Neural cell (in vitro differentiated cells): ENCODE data around the gene PLIN4. TPM values are rescaled to one million over a fixed set of nuclear protein-coding genes. Genes with fewer than 3 reads are reported as not detected.
A peak's percentile ranks its signal among the peaks of the same experiment; 100 is the strongest.

Experiments
- H2AFZ ChIP-seq: fragments of 200-600, 300-800 bp; sonication (generic), shearing (Covaris generic); 2 replicates; pipeline ENCODE4 v1.6.0; 2014; ENCODE audit warnings: low read depth, mild to moderate bottlenecking, antibody characterized with exemption, low read length, moderate library complexity
- H3F3A ChIP-seq: fragments of 200-600 bp; shearing (Covaris generic); 2 replicates; pipeline ENCODE4 v1.6.1; 2016; ENCODE audit warnings: mild to moderate bottlenecking, moderate library complexity, mixed read lengths, antibody characterized with exemption, low read length; ENCODE audit not compliant: insufficient read depth, poor library complexity, severe bottlenecking
- H3K27ac ChIP-seq: fragments of 200-600, 300-800 bp; sonication (generic), shearing (Covaris generic); 2 replicates; pipeline ENCODE4 v1.5.1; 2014; ENCODE audit warnings: mild to moderate bottlenecking, low read length, moderate library complexity
- H3K27me3 ChIP-seq: fragments of 300-800, 200-600 bp; sonication (generic), shearing (Covaris generic); 2 replicates; pipeline ENCODE4 v1.6.0; 2014; ENCODE audit warnings: mild to moderate bottlenecking, low read depth, low read length, moderate library complexity; ENCODE audit not compliant: insufficient read depth
- H3K36me3 ChIP-seq: fragments of 300-800, 200-600 bp; sonication (generic), shearing (Covaris generic); 2 replicates; pipeline ENCODE4 v1.5.1; 2014; ENCODE audit warnings: mild to moderate bottlenecking, antibody characterized with exemption, low read length, moderate library complexity; ENCODE audit not compliant: insufficient read depth
- H3K4me2 ChIP-seq: fragments of 300-800, 200-600 bp; sonication (generic), shearing (Covaris generic); 2 replicates; pipeline ENCODE4 v1.6.0; 2014; ENCODE audit warnings: mild to moderate bottlenecking, low read length
- H3K4me3 ChIP-seq: fragments of 300-800, 200-600 bp; sonication (generic), shearing (Covaris generic); 2 replicates; pipeline ENCODE4 v1.5.1; 2014; ENCODE audit warnings: mild to moderate bottlenecking, low read length, moderate library complexity
- H3K79me2 ChIP-seq: fragments of 200-600 bp; shearing (Covaris generic); replicated peaks from 2 replicates; pipeline ENCODE4 v1.6.0; 2014; ENCODE audit warnings: mild to moderate bottlenecking, low read length, moderate library complexity; ENCODE audit not compliant: insufficient read depth
- H3K9ac ChIP-seq: fragments of 300-800, 200-600 bp; sonication (generic), shearing (Covaris generic); 2 replicates; pipeline ENCODE4 v1.6.1; 2016; ENCODE audit warnings: mild to moderate bottlenecking, low read length, mixed read lengths
- H3K9me2 ChIP-seq: fragments of 200-600 bp; shearing (Covaris generic); 2 replicates; pipeline ENCODE4 v1.6.1; 2016; ENCODE audit warnings: mild to moderate bottlenecking, low read length, mixed read lengths; ENCODE audit not compliant: insufficient read depth
- H3K9me3 ChIP-seq: fragments of 200-600, 300-800 bp; sonication (generic), shearing (Covaris generic); 2 replicates; pipeline ENCODE4 v1.6.1; 2016; ENCODE audit warnings: mild to moderate bottlenecking, mixed run types, low read length, moderate library complexity, mixed read lengths
- H4K20me1 ChIP-seq: fragments of 200-600 bp; shearing (Covaris generic); 2 replicates; pipeline ENCODE4 v1.6.1; 2016; ENCODE audit warnings: mild to moderate bottlenecking, mixed run types; ENCODE audit not compliant: insufficient read depth
- CTCF ChIP-seq: fragments of 450-650 bp; IDR thresholded peaks from 2 replicates; pipeline ENCODE4 v1.5.1; 2014; ENCODE audit warnings: antibody characterized with exemption, mild to moderate bottlenecking, moderate library complexity; ENCODE audit not compliant: poor library complexity, severe bottlenecking
- EP300 ChIP-seq: fragments of 450-650 bp; conservative IDR thresholded peaks from 2 replicates; pipeline ENCODE4 v1.6.1; 2014; ENCODE audit warnings: antibody characterized with exemption, mild to moderate bottlenecking, moderate library complexity; ENCODE audit not compliant: poor library complexity, severe bottlenecking
- EZH2 ChIP-seq: fragments of 200-600, 300-800 bp; shearing (Covaris generic), sonication (generic); IDR thresholded peaks from 2 replicates; pipeline ENCODE4 v1.6.1; 2014; ENCODE audit warnings: antibody characterized with exemption, low read length, borderline replicate concordance, mild to moderate bottlenecking; ENCODE audit not compliant: insufficient read depth, poor library complexity, severe bottlenecking
- MXI1 ChIP-seq: fragments of 450-650 bp; conservative IDR thresholded peaks from 2 replicates; pipeline ENCODE4 v1.6.1; 2014; ENCODE audit warnings: antibody characterized with exemption, mild to moderate bottlenecking; ENCODE audit not compliant: poor library complexity, severe bottlenecking
- POLR2AphosphoS5 ChIP-seq: IDR thresholded peaks from 2 replicates; pipeline ENCODE4 v1.6.1; 2012
- RAD21 ChIP-seq: fragments of 450-650 bp; conservative IDR thresholded peaks from 2 replicates; pipeline ENCODE4 v1.6.1; 2014; ENCODE audit warnings: antibody characterized with exemption, mild to moderate bottlenecking, moderate library complexity
- SMC3 ChIP-seq: fragments of 450-650 bp; conservative IDR thresholded peaks from 2 replicates; pipeline ENCODE4 v1.6.1; 2014; ENCODE audit warnings: antibody characterized with exemption, mild to moderate bottlenecking, moderate library complexity; ENCODE audit not compliant: poor library complexity
- TAF1 ChIP-seq: IDR thresholded peaks from 2 replicates; pipeline ENCODE4 v1.6.1; 2012; ENCODE audit warnings: low read depth
- polyA plus RNA-seq: library from polyadenylated mRNA; depleted of rRNA; stranded (reverse); fragments of >200 nt; gene quantifications from 2 replicates; pipeline ENCODE4 v1.2.3, GENCODE V29; 2014
- TF ChIP-seq, protein P1 (sequence below): IDR thresholded peaks from 2 replicates; pipeline ENCODE4 v1.6.1; 2012; ENCODE audit warnings: borderline replicate concordance

PLIN4 gene
- polyA plus RNA-seq, 1 donor from 2014 or later = not detected

DNA sequence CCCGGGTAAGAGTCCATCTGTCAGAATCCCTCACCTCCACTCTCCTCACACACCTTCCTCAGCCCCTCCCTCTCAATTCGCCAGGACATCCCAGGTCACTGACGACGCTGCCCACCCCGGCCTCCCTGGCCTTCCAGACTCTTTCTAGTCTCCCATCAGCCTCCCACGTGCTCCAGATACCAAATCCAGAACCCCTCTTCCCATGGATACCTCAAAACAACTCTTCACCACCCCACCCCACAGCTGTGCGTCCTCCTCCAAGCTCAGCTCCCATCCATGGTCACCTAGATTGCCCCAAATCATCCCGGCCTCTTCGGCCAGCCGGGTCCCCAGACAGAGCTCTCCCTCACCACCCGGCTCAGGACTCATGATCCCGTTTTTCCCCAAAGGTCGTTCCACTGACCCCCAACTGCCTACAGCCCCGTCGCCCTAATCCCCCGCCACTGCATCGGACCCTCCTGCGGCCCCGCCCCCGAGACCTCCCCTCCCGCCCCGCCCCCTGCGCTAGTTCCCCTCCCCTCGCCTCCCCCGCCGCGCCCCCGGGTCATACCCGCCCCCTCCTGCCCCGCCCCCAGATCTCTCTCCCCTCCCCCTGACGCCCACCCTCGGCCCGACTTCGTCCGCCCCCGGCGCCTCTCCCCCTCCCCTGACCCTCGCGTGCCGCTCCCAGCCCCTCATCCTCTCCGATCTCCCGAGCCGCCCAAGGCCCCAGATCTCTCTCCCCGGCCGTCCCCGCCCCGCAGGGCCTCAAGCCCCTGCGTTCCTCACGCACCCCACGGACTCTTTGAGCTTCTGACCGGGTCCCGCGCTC is 61.2 kb downstream of the PLIN4 start:
- Histone ChIP-seq H3K9me2 (no peaks in the 10 kb centered on the region), H3K9ac (peak overlapping the region; percentile 81), H3K4me2 (peak overlapping the region; percentile 86), H3K36me3 (no peaks in the 10 kb centered on the region), H3K4me3 (peak overlapping the region; percentile 80), H3F3A (no peaks in the 10 kb centered on the region), H3K79me2 (peaks cover 10% of the 10 kb centered on the region), H2AFZ (peak overlapping the region; percentile 51), H3K27me3 (no peaks in the 10 kb centered on the region), H4K20me1 (no peaks in the 10 kb centered on the region), H3K27ac (peak overlapping the region; percentile 73), H3K9me3 (no peaks in the 10 kb centered on the region)
- peak; percentile 61 for TF ChIP-seq MXI1
- no peak for TF ChIP-seq TAF1
- TF ChIP-seq EZH2 = no peak
- TF ChIP-seq CTCF = no peak
- no peak for TF ChIP-seq EP300
- no peak for TF ChIP-seq RAD21
- TF ChIP-seq, protein P1, sequence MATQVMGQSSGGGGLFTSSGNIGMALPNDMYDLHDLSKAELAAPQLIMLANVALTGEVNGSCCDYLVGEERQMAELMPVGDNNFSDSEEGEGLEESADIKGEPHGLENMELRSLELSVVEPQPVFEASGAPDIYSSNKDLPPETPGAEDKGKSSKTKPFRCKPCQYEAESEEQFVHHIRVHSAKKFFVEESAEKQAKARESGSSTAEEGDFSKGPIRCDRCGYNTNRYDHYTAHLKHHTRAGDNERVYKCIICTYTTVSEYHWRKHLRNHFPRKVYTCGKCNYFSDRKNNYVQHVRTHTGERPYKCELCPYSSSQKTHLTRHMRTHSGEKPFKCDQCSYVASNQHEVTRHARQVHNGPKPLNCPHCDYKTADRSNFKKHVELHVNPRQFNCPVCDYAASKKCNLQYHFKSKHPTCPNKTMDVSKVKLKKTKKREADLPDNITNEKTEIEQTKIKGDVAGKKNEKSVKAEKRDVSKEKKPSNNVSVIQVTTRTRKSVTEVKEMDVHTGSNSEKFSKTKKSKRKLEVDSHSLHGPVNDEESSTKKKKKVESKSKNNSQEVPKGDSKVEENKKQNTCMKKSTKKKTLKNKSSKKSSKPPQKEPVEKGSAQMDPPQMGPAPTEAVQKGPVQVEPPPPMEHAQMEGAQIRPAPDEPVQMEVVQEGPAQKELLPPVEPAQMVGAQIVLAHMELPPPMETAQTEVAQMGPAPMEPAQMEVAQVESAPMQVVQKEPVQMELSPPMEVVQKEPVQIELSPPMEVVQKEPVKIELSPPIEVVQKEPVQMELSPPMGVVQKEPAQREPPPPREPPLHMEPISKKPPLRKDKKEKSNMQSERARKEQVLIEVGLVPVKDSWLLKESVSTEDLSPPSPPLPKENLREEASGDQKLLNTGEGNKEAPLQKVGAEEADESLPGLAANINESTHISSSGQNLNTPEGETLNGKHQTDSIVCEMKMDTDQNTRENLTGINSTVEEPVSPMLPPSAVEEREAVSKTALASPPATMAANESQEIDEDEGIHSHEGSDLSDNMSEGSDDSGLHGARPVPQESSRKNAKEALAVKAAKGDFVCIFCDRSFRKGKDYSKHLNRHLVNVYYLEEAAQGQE = peak; percentile 10
- no peak for TF ChIP-seq SMC3
- no peak for TF ChIP-seq POLR2AphosphoS5

GRCh38 chr19:4456476-4456842 is 61.8 kb downstream of the PLIN4 start:
- no peaks in the 10 kb centered on the region for H3F3A ChIP-seq
- H3K9ac ChIP-seq = peak overlapping the region; percentile 72
- H2AFZ ChIP-seq = no peak overlapping the region
- H3K36me3 ChIP-seq = no peaks in the 10 kb centered on the region
- H3K9me2 ChIP-seq = no peaks in the 10 kb centered on the region
- no peaks in the 10 kb centered on the region for H3K9me3 ChIP-seq
- peak overlapping the region; percentile 80 for H3K4me3 ChIP-seq
- H3K4me2 ChIP-seq = peak overlapping the region; percentile 86
- no peaks in the 10 kb centered on the region for H4K20me1 ChIP-seq
- no peak for TF ChIP-seq TAF1
- TF ChIP-seq EZH2 = no peak
- TF ChIP-seq EP300 = no peak
- no peak for TF ChIP-seq RAD21
- no peak for TF ChIP-seq CTCF
- TF ChIP-seq MXI1 = no peak
- TF ChIP-seq, protein P1 = no peak
- TF ChIP-seq SMC3 = no peak
- no peak for TF ChIP-seq POLR2AphosphoS5
- no peaks in the 10 kb centered on the region for H3K27me3 ChIP-seq
- peaks cover 10% of the 10 kb centered on the region for H3K79me2 ChIP-seq
- peak overlapping the region; percentile 53 for H3K27ac ChIP-seq
